ENCODE results near the gene MCTP2.

DNA sequence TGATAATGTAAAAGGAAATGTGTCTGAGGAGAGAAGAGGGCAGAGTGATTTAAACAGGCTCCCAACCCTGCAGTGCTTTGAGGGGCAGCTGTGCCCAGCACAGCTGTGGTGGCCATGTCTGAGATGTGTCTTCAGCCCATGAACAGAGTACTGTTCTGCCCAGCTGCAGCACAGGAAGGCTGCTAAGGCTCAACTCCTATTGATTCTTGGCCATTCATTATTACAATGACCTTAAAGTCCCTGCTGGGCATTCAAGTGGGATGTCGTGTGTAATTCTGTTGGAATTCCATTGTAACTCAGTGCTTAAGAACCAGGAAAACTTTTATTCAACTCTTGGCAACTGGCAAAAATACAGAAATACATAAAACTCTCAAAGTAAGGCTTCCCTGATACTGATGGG, 229.3 kb downstream of the MCTP2 start:
- TF ChIP-seq, protein P1, sequence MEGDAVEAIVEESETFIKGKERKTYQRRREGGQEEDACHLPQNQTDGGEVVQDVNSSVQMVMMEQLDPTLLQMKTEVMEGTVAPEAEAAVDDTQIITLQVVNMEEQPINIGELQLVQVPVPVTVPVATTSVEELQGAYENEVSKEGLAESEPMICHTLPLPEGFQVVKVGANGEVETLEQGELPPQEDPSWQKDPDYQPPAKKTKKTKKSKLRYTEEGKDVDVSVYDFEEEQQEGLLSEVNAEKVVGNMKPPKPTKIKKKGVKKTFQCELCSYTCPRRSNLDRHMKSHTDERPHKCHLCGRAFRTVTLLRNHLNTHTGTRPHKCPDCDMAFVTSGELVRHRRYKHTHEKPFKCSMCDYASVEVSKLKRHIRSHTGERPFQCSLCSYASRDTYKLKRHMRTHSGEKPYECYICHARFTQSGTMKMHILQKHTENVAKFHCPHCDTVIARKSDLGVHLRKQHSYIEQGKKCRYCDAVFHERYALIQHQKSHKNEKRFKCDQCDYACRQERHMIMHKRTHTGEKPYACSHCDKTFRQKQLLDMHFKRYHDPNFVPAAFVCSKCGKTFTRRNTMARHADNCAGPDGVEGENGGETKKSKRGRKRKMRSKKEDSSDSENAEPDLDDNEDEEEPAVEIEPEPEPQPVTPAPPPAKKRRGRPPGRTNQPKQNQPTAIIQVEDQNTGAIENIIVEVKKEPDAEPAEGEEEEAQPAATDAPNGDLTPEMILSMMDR (IDR thresholded peaks at IDR 0.05): no peak
- no peak for TF ChIP-seq POLR2AphosphoS5 (IDR thresholded peaks at IDR 0.05; ENCODE audit: low read depth, low read length)
- TF ChIP-seq, protein P2, sequence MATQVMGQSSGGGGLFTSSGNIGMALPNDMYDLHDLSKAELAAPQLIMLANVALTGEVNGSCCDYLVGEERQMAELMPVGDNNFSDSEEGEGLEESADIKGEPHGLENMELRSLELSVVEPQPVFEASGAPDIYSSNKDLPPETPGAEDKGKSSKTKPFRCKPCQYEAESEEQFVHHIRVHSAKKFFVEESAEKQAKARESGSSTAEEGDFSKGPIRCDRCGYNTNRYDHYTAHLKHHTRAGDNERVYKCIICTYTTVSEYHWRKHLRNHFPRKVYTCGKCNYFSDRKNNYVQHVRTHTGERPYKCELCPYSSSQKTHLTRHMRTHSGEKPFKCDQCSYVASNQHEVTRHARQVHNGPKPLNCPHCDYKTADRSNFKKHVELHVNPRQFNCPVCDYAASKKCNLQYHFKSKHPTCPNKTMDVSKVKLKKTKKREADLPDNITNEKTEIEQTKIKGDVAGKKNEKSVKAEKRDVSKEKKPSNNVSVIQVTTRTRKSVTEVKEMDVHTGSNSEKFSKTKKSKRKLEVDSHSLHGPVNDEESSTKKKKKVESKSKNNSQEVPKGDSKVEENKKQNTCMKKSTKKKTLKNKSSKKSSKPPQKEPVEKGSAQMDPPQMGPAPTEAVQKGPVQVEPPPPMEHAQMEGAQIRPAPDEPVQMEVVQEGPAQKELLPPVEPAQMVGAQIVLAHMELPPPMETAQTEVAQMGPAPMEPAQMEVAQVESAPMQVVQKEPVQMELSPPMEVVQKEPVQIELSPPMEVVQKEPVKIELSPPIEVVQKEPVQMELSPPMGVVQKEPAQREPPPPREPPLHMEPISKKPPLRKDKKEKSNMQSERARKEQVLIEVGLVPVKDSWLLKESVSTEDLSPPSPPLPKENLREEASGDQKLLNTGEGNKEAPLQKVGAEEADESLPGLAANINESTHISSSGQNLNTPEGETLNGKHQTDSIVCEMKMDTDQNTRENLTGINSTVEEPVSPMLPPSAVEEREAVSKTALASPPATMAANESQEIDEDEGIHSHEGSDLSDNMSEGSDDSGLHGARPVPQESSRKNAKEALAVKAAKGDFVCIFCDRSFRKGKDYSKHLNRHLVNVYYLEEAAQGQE (IDR thresholded peaks at IDR 0.05; ENCODE audit: insufficient read depth in 1 of 2, low read depth in 2 of 2, low read length in 1 of 2): no peak

All from Panc1 (cell line).